ENCODE results near the gene CD36.

DNA sequence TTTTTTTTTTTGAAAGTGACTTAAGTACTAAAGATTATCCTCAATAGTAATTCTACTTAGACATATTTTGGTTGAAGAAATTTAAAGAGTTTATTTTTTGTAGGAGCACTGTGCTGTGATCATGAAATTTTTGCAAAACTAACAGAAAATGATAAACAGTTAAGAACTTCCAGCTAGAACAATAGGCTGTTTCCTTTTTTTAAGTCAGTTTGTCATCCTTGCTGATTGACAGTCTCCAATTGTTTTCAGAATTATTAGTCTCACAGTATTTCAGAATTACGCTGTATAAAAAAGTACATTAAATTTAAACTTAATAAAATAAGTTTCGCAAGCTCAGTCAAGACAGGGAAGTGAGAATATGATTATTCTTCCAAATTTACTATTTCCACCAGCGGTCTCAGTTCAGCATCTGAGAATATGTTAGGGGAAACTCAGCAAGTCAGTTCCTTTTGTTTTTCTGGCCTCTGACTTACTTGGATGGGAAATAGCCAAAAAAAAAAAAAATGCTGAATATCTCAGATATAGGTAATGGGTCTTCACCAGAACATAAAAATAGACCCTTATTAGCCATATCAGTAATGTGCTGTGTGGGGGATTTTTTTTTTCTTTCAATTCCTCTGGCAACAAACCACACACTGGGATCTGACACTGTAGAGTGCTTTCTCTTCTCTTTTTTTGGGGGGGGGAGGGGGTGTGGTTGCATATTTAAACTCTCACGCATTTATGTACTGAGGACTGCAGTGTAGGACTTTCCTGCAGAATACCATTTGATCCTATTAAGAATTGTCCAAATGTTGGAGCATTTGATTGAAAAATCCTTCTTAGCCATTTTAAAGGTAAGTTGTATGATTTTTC, at the start of gene CD36:
- TF ChIP-seq, protein P1, sequence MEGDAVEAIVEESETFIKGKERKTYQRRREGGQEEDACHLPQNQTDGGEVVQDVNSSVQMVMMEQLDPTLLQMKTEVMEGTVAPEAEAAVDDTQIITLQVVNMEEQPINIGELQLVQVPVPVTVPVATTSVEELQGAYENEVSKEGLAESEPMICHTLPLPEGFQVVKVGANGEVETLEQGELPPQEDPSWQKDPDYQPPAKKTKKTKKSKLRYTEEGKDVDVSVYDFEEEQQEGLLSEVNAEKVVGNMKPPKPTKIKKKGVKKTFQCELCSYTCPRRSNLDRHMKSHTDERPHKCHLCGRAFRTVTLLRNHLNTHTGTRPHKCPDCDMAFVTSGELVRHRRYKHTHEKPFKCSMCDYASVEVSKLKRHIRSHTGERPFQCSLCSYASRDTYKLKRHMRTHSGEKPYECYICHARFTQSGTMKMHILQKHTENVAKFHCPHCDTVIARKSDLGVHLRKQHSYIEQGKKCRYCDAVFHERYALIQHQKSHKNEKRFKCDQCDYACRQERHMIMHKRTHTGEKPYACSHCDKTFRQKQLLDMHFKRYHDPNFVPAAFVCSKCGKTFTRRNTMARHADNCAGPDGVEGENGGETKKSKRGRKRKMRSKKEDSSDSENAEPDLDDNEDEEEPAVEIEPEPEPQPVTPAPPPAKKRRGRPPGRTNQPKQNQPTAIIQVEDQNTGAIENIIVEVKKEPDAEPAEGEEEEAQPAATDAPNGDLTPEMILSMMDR (IDR thresholded peaks at IDR 0.05) = no peak
- TF ChIP-seq POLR2AphosphoS5 (IDR thresholded peaks at IDR 0.05; ENCODE audit: low read depth, low read length) (no peak), TCF7L2 (IDR thresholded peaks at IDR 0.05; ENCODE audit: low read depth, low read length) (no peak)

All from Panc1 (cell line).